Measurements from ENCODE around the gene NAGA. TPM values are rescaled to one million over a fixed set of nuclear protein-coding genes. Genes with fewer than 3 reads are reported as not detected.

The NAGA gene
- total and polyA plus RNA-seq, 2 experiments from 2014 or later, result 24.6 to 31.1 TPM

- Histone ChIP-seq H3K36me3 (replicated peaks; ENCODE audit: insufficient read depth, low read depth) (no peaks in the 10 kb centered on the region), H3K4me3 (no peak overlapping the region), H3K4me2 (no peak overlapping the region), H3K27me3 (no peaks in the 10 kb centered on the region), H4K20me1 (ENCODE audit: insufficient read depth, poor library complexity, severe bottlenecking) (peaks cover 7% of the 10 kb centered on the region), H3K4me1 (ENCODE audit: insufficient read depth) (peaks cover 6% of the 10 kb centered on the region), H2AFZ (no peak overlapping the region), H3K9me2 (replicated peaks; ENCODE audit: insufficient read depth) (no peaks in the 10 kb centered on the region), H3K27ac (no peak overlapping the region), H3K79me2 (peaks cover 83% of the 10 kb centered on the region), H3K9me3 (ENCODE audit: low read depth) (no peaks in the 10 kb centered on the region)
- no peak for DNase-seq (ENCODE audit: low spot score)
- WGBS (ENCODE audit: low lambda C conversion rate, missing lambda C conversion rate), result 93% methylated on average over 6 of the region's 6 CpGs
- TF ChIP-seq CTCF (IDR thresholded peaks at IDR 0.05; ENCODE audit: poor library complexity), result no peak
Measured at GRCh38 chr22:42086051-42086450, 15.4 kb upstream of the NAGA start.

GRCh38 chr22:42084874-42085273 is 14.3 kb upstream of the NAGA start:
- H3K9me2 ChIP-seq (replicated peaks; ENCODE audit: insufficient read depth), result no peaks in the 10 kb centered on the region
- H3K4me1 ChIP-seq (ENCODE audit: insufficient read depth), result peaks cover 12% of the 10 kb centered on the region
- H3K36me3 ChIP-seq (replicated peaks; ENCODE audit: insufficient read depth, low read depth), result no peaks in the 10 kb centered on the region
- no peak overlapping the region for H3K4me3 ChIP-seq
- no peak overlapping the region for H3K4me2 ChIP-seq
- H3K79me2 ChIP-seq, result peaks cover 88% of the 10 kb centered on the region
- 95% methylated on average over 8 of the region's 8 CpGs for WGBS (ENCODE audit: low lambda C conversion rate, missing lambda C conversion rate)
- no peak overlapping the region for H3K27ac ChIP-seq
- TF ChIP-seq CTCF (IDR thresholded peaks at IDR 0.05; ENCODE audit: poor library complexity), result no peak
- no peak for TF ChIP-seq EZH2 (IDR thresholded peaks at IDR 0.05; ENCODE audit: borderline replicate concordance)
- TF ChIP-seq EZH2phosphoT487 (IDR thresholded peaks at IDR 0.05; ENCODE audit: low read depth, severe bottlenecking, unreplicated experiment), result no peak
- H2AFZ ChIP-seq, result no peak overlapping the region
- no peaks in the 10 kb centered on the region for H3K9me3 ChIP-seq (ENCODE audit: low read depth)
- H4K20me1 ChIP-seq (ENCODE audit: insufficient read depth, poor library complexity, severe bottlenecking), result peaks cover 7% of the 10 kb centered on the region
- no peak for DNase-seq (ENCODE audit: low spot score)
- H3K27me3 ChIP-seq, result no peaks in the 10 kb centered on the region

- WGBS (ENCODE audit: low lambda C conversion rate, missing lambda C conversion rate), result 94% methylated on average over 4 of the region's 4 CpGs
- H3K9me3 ChIP-seq (ENCODE audit: low read depth), result no peaks in the 10 kb centered on the region
- no peaks in the 10 kb centered on the region for H3K36me3 ChIP-seq (replicated peaks; ENCODE audit: insufficient read depth, low read depth)
- H4K20me1 ChIP-seq (ENCODE audit: insufficient read depth, poor library complexity, severe bottlenecking), result peaks cover 7% of the 10 kb centered on the region
- peaks cover 15% of the 10 kb centered on the region for H3K4me1 ChIP-seq (ENCODE audit: insufficient read depth)
- H3K27ac ChIP-seq, result no peak overlapping the region
- no peak for DNase-seq (ENCODE audit: low spot score)
- H3K79me2 ChIP-seq, result peaks cover 71% of the 10 kb centered on the region
- TF ChIP-seq EZH2 (IDR thresholded peaks at IDR 0.05; ENCODE audit: borderline replicate concordance), result no peak
- TF ChIP-seq CTCF (IDR thresholded peaks at IDR 0.05; ENCODE audit: poor library complexity), result no peak
- TF ChIP-seq EZH2phosphoT487 (IDR thresholded peaks at IDR 0.05; ENCODE audit: low read depth, severe bottlenecking, unreplicated experiment), result no peak
- no peaks in the 10 kb centered on the region for H3K9me2 ChIP-seq (replicated peaks; ENCODE audit: insufficient read depth)
- H3K27me3 ChIP-seq, result no peaks in the 10 kb centered on the region
- no peak overlapping the region for H3K4me3 ChIP-seq
- no peak overlapping the region for H2AFZ ChIP-seq
- no peak overlapping the region for H3K4me2 ChIP-seq
Measured at GRCh38 chr22:42083119-42083518, 12.5 kb upstream of the NAGA start.

- H3K4me3 ChIP-seq, result peak overlapping the region; percentile 70
- no peaks in the 10 kb centered on the region for H3K27me3 ChIP-seq
- H3K79me2 ChIP-seq, result peaks cover 46% of the 10 kb centered on the region
- no peaks in the 10 kb centered on the region for H3K9me2 ChIP-seq (replicated peaks; ENCODE audit: insufficient read depth)
- no peaks in the 10 kb centered on the region for H3K9me3 ChIP-seq (ENCODE audit: low read depth)
- peak overlapping the region; percentile 81 for H3K4me2 ChIP-seq
- peak overlapping the region; percentile 36 for H2AFZ ChIP-seq
- 11% methylated on average over 14 of the region's 14 CpGs for WGBS (ENCODE audit: low lambda C conversion rate, missing lambda C conversion rate)
- no peaks in the 10 kb centered on the region for H4K20me1 ChIP-seq (ENCODE audit: insufficient read depth, poor library complexity, severe bottlenecking)
- TF ChIP-seq CTCF (IDR thresholded peaks at IDR 0.05; ENCODE audit: poor library complexity), result no peak
- no peak for TF ChIP-seq EZH2phosphoT487 (IDR thresholded peaks at IDR 0.05; ENCODE audit: low read depth, severe bottlenecking, unreplicated experiment)
- TF ChIP-seq EZH2 (IDR thresholded peaks at IDR 0.05; ENCODE audit: borderline replicate concordance), result no peak
- H3K4me1 ChIP-seq (ENCODE audit: insufficient read depth), result peaks cover 15% of the 10 kb centered on the region
- peak; percentile 63 for DNase-seq (ENCODE audit: low spot score)
- peak overlapping the region; percentile 98 for H3K27ac ChIP-seq
- H3K36me3 ChIP-seq (replicated peaks; ENCODE audit: insufficient read depth, low read depth), result no peaks in the 10 kb centered on the region
Measured at GRCh38 chr22:42080287-42080686, 9.7 kb upstream of the NAGA start.
